Adrenal gland (tissue), 12 donors: ENCODE data around the gene C8G. TPM values are rescaled to one million over a fixed set of nuclear protein-coding genes. Genes with fewer than 3 reads are reported as not detected.
A peak's percentile ranks its signal among the peaks of the same experiment; 100 is the strongest.

ENCODE experiments used
- DNase-seq, 7 donors: peaks; one replicate each; pipeline ENCODE4 v3.0.0-alpha.2; 2019 to 2020
- H3K27ac ChIP-seq, 5 donors: fragments of 200-600 bp; sonication (generic) in 4 of 5; 1 replicate in 3 of 5; 2 replicates in 2 of 5; pipeline versions ENCODE4 v1.5.1 to v1.8.0; 2016 to 2020; ENCODE audit warnings: mild to moderate bottlenecking in 1 of 5
- H3K27me3 ChIP-seq: fragments of 200-600 bp; 2 replicates; pipeline ENCODE4 v1.8.0; 2021
- H3K36me3 ChIP-seq, 2 donors: fragments of 200-600 bp; replicated peaks in 1 of 2; 1 replicate in 1 of 2; 2 replicates in 1 of 2; pipeline versions ENCODE4 v1.5.1 to v1.8.0; 2018 to 2022
- H3K4me1 ChIP-seq, 2 donors: fragments of 200-600 bp; replicated peaks in 1 of 2; 1 replicate in 1 of 2; 2 replicates in 1 of 2; pipeline versions ENCODE4 v1.5.1 to v1.8.0; 2018 to 2021
- H3K4me3 ChIP-seq, 4 donors: fragments of 200-600 bp; sonication (generic) in 3 of 4; one replicate each; pipeline ENCODE4 v1.5.1; 2016 to 2018
- H3K9me3 ChIP-seq, 3 donors: fragments of 200-600 bp; sonication (generic) in 1 of 3; replicated peaks in 1 of 3; 1 replicate in 2 of 3; 2 replicates in 1 of 3; pipeline versions ENCODE4 v1.5.1 to v1.8.0; 2016 to 2021
- POLR2A ChIP-seq, 2 donors: fragments of 450-650 bp; IDR thresholded peaks; one replicate each; pipeline ENCODE4 v1.6.1; 2017; ENCODE audit warnings: antibody characterized with exemption in 2 of 2, mild to moderate bottlenecking in 2 of 2, moderate library complexity in 1 of 2
- WGBS, 4 donors: extraction: QIAGEN DNeasy Blood & Tissue Kit in 2 of 4; methylation state at CpG; one replicate each; pipeline versions ENCODE4 v1.1.5 to v1.1.7; 2013 to 2017; 5-methylcytosine and 5-hydroxymethylcytosine counted together
- intact Hi-C, 2 donors: fragments of 100-400 bp; cut with DNase I; formaldehyde crosslinking; loops; one replicate each; pipeline versions ENCODE4 v1.14.1 to v1.15.0; 2022 to 2023
- polyA plus RNA-seq, 3 donors: library from polyadenylated mRNA; stranded (reverse); fragments of 200-250 nt in 2 of 3; fragments of 350-450 nt in 1 of 3; fragmentation: Illumina TruSeq in 1 of 3; extraction: RNeasy Lipid Tissue Mini Kit (QIAGEN cat#74804) in 1 of 3; gene quantifications; one replicate each; pipeline ENCODE4 v1.2.3, GENCODE V29; 2013 to 2014
- total RNA-seq, 9 donors: library from RNA; depleted of rRNA in 4 of 9; stranded (reverse); fragments of >200 nt in 4 of 9; fragments of 120-200 nt in 1 of 9; fragmentation: NEBNext Ultra II Directional in 1 of 9; extraction: Animal tissue kit (Norgen Biotek cat#: 25700) in 1 of 9; gene quantifications; one replicate each; pipeline versions ENCODE4 v1.1.0 to v1.2.4, GENCODE V29; 2013 to 2023
- TF ChIP-seq, protein P1 (sequence below), 6 experiments: fragments of 450-650 bp in 4 of 6; fragments of 200-600 bp in 2 of 6; sonication (generic) in 1 of 6; IDR thresholded peaks; 1 replicate in 5 of 6; 2 replicates in 1 of 6; pipeline versions ENCODE4 v1.5.1 to v1.8.0; 2016 to 2021; ENCODE audit warnings: antibody characterized with exemption in 6 of 6, mild to moderate bottlenecking in 2 of 6, moderate library complexity in 1 of 6
- donor health status: healthy with polysubstance abuse.
- donor health status: Bipolar disorder and iron deficiency.
- donor health status: DM: yes; HTN: yes; CAD: no.
- donor health status: DM: no; HTN: no; CAD: no.
- donor health status: DM: no; HTN: no; CAD: no.
- donor health status: DM: yes; HTN: yes; CAD: no.

Gene C8G
- total and polyA plus RNA-seq, 12 donors, result 0.68 to 5.5 (median 2.2) TPM; not detected in 6

DNA sequence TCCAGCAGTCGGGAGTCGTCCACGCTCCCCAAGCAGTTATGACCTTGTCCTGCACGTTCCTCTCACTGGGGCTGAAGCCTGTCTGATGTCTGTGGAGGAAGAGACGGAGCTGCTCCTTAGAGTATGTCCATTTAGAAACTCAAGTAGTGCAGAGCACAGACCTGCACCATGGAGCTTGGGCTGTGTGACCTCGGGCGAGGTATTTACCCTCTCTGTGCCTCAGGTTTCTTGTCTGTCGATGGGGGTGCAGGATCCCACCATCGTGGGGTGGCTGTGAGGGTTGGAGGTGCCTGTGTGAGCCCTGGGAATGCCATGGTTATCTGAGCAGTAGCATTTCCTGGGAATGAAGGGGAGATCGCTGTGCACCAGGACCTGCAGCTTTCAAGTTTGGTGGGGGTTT, 44.5 kb upstream of the C8G start:
- Histone ChIP-seq H3K4me3 (no peak overlapping the region), H3K4me1 (peaks cover 14 to 18% of the 10 kb centered on the region in 2 donors), H3K36me3 (peaks cover 0 to 24% of the 10 kb centered on the region in 2 donors), H3K27me3 (no peaks in the 10 kb centered on the region), H3K9me3 (no peaks in the 10 kb centered on the region), H3K27ac (no peak overlapping the region)
- no peak for DNase-seq
- TF ChIP-seq, protein P1, sequence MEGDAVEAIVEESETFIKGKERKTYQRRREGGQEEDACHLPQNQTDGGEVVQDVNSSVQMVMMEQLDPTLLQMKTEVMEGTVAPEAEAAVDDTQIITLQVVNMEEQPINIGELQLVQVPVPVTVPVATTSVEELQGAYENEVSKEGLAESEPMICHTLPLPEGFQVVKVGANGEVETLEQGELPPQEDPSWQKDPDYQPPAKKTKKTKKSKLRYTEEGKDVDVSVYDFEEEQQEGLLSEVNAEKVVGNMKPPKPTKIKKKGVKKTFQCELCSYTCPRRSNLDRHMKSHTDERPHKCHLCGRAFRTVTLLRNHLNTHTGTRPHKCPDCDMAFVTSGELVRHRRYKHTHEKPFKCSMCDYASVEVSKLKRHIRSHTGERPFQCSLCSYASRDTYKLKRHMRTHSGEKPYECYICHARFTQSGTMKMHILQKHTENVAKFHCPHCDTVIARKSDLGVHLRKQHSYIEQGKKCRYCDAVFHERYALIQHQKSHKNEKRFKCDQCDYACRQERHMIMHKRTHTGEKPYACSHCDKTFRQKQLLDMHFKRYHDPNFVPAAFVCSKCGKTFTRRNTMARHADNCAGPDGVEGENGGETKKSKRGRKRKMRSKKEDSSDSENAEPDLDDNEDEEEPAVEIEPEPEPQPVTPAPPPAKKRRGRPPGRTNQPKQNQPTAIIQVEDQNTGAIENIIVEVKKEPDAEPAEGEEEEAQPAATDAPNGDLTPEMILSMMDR (IDR thresholded peaks at IDR 0.05), result no peak
- TF ChIP-seq POLR2A (IDR thresholded peaks at IDR 0.05), result no peak
- WGBS, 4 donors, result 85 to 93% (median 93%) methylated on average over 6 to 10 of the region's 10 CpGs
- intact Hi-C loops, result no loop called here

DNA sequence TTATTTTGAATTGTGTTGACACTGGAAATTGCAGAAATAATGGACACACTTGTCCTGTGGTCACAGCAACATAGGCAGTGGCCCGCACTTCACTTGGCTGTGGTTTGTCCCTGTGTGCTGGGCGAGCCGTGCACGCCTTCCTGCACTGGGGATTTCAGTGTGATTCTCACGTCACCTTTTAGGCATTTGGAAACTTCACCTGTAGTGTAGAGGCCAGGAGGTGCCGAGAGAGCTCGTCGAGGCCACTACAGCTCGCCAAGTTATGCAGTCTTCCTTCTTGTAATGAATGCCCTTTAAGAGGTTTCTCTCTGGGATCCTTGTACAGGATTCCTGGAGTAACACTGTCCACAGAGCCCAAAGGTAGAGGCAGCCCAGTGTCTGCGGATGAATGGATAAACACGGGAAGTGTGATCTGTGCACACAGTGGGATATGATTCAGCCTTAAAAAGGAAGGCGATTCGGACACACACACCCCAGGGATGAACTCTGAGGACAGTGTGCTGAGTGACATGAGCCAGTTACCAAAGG, 44.0 kb upstream of the C8G start:
- Histone ChIP-seq H3K9me3 (no peaks in the 10 kb centered on the region), H3K27me3 (no peaks in the 10 kb centered on the region), H3K4me1 (peaks cover 14 to 18% of the 10 kb centered on the region in 2 donors), H3K36me3 (peaks cover 0 to 24% of the 10 kb centered on the region in 2 donors), H3K4me3 (no peak overlapping the region), H3K27ac (peak overlapping the region in 1 of 5 donors; percentile 74)
- DNase-seq, result no peak
- intact Hi-C loops, result no loop called here
- TF ChIP-seq, protein P1 (IDR thresholded peaks at IDR 0.05), result no peak
- no peak for TF ChIP-seq POLR2A (IDR thresholded peaks at IDR 0.05)
- 86 to 94% (median 93%) methylated on average over 5 to 13 of the region's 13 CpGs for WGBS, 4 donors

DNA sequence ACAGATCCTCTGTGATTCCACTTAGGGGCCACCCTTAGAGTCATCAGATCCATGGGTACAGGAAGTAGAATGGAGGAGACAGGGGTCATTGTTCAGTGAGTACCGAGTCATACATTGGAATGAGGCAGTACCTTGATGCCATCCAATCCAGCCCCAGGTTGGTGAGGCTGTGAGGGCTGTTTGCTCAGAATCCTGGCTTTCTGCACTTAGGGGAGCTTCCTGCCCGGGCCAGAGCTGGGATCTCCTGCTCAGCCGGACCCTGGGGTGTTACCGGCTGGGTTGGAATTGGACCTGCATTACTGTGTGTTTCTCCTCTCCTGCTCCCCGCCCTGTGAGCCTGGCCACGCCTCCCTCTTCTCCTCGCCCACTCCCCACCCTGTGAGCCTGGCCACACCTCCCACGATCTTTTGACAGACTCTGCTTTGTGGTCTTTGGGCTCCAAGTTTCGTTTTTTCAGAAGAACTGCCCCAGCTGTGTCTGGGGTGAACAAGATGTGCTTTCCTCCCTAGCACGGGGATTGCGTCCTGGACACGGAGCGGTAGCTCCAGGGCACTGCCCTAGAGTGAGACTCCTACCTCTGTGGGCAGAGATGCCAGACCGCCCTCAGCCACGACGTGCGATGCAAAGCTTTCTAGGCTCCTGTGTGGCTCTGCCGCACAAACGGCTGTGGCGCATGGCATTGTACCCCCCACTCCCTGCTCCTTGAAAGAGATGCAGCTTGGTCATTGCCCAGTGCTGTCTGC, 43.4 kb upstream of the C8G start:
- no peak for TF ChIP-seq POLR2A (IDR thresholded peaks at IDR 0.05)
- TF ChIP-seq, protein P1 (IDR thresholded peaks at IDR 0.05), result no peak
- 49 to 71% (median 67%) methylated on average over 10 to 20 of the region's 20 CpGs for WGBS, 4 donors
- Histone ChIP-seq H3K4me3 (no peak overlapping the region), H3K4me1 (peaks cover 14 to 18% of the 10 kb centered on the region in 2 donors), H3K27ac (peak overlapping the region in 4 of 5 donors; percentile 39 to 88 (median 58)), H3K27me3 (no peaks in the 10 kb centered on the region), H3K9me3 (no peaks in the 10 kb centered on the region), H3K36me3 (peaks cover 0 to 24% of the 10 kb centered on the region in 2 donors)
- intact Hi-C loops, result no loop called here
- DNase-seq, result peak in 1 of 7 donors; percentile 35

DNA sequence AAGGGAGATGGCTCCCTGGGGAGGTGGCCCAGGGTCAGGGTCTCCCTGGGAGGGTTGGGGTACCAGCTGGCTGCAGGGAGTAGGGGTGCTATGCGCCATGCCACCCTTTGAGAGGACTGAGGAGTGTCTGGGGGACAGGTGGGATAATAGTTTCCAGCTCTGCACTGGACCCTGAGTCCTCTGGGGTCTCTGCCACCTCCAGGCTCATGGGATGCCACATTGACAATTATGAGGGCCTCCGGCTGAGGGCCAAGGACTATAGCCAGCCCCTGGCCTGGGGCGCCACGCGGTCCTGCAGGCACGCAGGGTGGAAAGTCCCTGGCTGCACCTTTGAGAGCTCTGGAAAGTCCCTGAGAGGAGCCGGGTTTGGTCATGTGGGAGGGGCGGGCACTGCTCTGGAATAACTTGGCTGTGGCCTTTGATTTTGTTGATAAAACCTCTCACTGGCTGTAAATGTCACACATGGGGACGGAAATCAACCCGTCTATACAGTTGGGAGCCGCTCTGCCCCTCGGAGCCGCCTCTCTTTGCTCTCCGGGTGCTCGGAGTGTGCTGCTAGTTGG, 42.7 kb upstream of the C8G start:
- DNase-seq, result peak; percentile 85 to 96 (median 88)
- Histone ChIP-seq H3K9me3 (no peaks in the 10 kb centered on the region), H3K27me3 (no peaks in the 10 kb centered on the region), H3K36me3 (peaks cover 0 to 24% of the 10 kb centered on the region in 2 donors), H3K4me1 (peaks cover 14 to 18% of the 10 kb centered on the region in 2 donors), H3K27ac (peak overlapping the region in 4 of 5 donors; percentile 39 to 88 (median 58)), H3K4me3 (no peak overlapping the region)
- 10 to 50% (median 25%) methylated on average over 12 to 15 of the region's 15 CpGs for WGBS, 4 donors
- intact Hi-C loops, result no loop called here
- TF ChIP-seq, protein P1 (IDR thresholded peaks at IDR 0.05), result no peak
- TF ChIP-seq POLR2A (IDR thresholded peaks at IDR 0.05), result peak in 1 of 2 donors; percentile 56
